GM12874 (cell line): Measurements from ENCODE around the gene HABP4.

Experiments
- CTCF ChIP-seq: IDR thresholded peaks from 2 replicates; pipeline ENCODE4 v1.5.1; 2011; ENCODE audit warnings: low read depth, mild to moderate bottlenecking, control low read depth, low read length, moderate library complexity; ENCODE audit not compliant: insufficient read depth

Gene HABP4

GRCh38 chr9:96423985-96424336 is 26.0 kb upstream of the HABP4 start:
- no peak for TF ChIP-seq CTCF

- TF ChIP-seq CTCF: no peak
Measured at GRCh38 chr9:96425500-96426169, 24.3 kb upstream of the HABP4 start.

DNA sequence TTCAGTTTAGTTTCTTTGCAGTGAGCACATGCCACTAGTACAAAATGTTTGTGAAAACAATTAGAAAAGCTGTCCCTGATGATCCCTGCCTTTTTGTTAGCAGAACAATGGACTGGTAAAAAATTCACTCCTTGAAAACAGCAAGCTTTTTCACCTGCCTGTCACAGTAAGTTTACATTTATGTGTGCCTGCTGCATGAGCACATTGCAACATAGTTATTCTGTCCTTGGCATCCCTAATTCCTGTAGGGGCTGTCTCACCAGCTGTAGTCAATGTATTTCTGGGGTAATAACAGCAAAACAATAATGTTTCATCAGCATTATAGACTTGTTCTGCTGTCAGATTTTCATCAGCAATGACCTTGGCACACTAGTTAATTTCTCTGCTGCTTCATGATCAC is 20.2 kb upstream of the HABP4 start:
- TF ChIP-seq CTCF: no peak

GRCh38 chr9:96430377-96430776 is 19.6 kb upstream of the HABP4 start:
- TF ChIP-seq CTCF: no peak

- no peak for TF ChIP-seq CTCF
Measured at GRCh38 chr9:96435345-96435744, 14.6 kb upstream of the HABP4 start.

GRCh38 chr9:96436063-96436455 is 13.9 kb upstream of the HABP4 start:
- TF ChIP-seq CTCF: no peak

GRCh38 chr9:96436456-96437126 is 13.4 kb upstream of the HABP4 start:
- TF ChIP-seq CTCF: no peak
